MCF 10A (cell line): ENCODE results near the gene NELFCD. TPM values are rescaled to one million over a fixed set of nuclear protein-coding genes. Genes with fewer than 3 reads are reported as not detected.
A peak's percentile ranks its signal among the peaks of the same experiment; 100 is the strongest.

Experiments used
- BruUV-seq: library from RNA; stranded (reverse); fragments of 400-500 nt; replicated peaks from 2 replicates; lab custom pipeline; 2021; lab: Mats Ljungman, UMichigan
- CTCF ChIA-PET: fragments of 300-600 bp; sonication (Branson Sonifier 250); formaldehyde crosslinking; extraction: SDS; loops from one replicate; lab custom pipeline; 2021; ENCODE audit warnings: antibody characterized with exemption, inconsistent platforms; lab: Yijun Ruan, JAX
- POLR2A ChIA-PET: fragments of 300-600, 350-650 bp; sonication (Branson Sonifier 250); formaldehyde crosslinking; extraction: SDS; loops from one replicate; lab custom pipeline; 2020; ENCODE audit warnings: antibody characterized with exemption, inconsistent platforms; lab: Yijun Ruan, JAX
- DNase-seq: peaks from one replicate; pipeline ENCODE4 v3.0.0-alpha.2; 2018; ENCODE audit not compliant: unreplicated experiment
- H3K27ac Mint-ChIP-seq: one replicate; pipeline ENCODE4 v1.8.0; 2022; ENCODE audit warnings: mild to moderate bottlenecking, low read depth, mixed read lengths; ENCODE audit not compliant: unreplicated experiment
- H3K27me3 Mint-ChIP-seq: one replicate; pipeline ENCODE4 v1.8.0; 2022; ENCODE audit warnings: mixed read lengths; ENCODE audit not compliant: insufficient read depth, unreplicated experiment
- H3K36me3 Mint-ChIP-seq: one replicate; pipeline ENCODE4 v1.8.0; 2022; ENCODE audit warnings: mild to moderate bottlenecking, moderate library complexity, mixed read lengths; ENCODE audit not compliant: insufficient read depth, unreplicated experiment
- H3K4me1 Mint-ChIP-seq: one replicate; pipeline ENCODE4 v1.8.0; 2022; ENCODE audit warnings: mixed read lengths; ENCODE audit not compliant: insufficient read depth, unreplicated experiment
- H3K4me3 Mint-ChIP-seq: one replicate; pipeline ENCODE4 v1.8.0; 2022; ENCODE audit warnings: mild to moderate bottlenecking, moderate library complexity, mixed read lengths; ENCODE audit not compliant: unreplicated experiment
- H3K9me3 Mint-ChIP-seq: one replicate; pipeline ENCODE4 v1.8.0; 2022; ENCODE audit warnings: mixed read lengths; ENCODE audit not compliant: unreplicated experiment
- CTCF ChIP-seq: fragments of 200-600 bp; IDR thresholded peaks from one replicate; pipeline ENCODE4 v1.8.0; 2022; ENCODE audit warnings: antibody characterized with exemption, mild to moderate bottlenecking; ENCODE audit not compliant: unreplicated experiment
- intact Hi-C: fragments of 100-400 bp; cut with micrococcal nuclease; formaldehyde crosslinking; loops from 2 replicates; pipeline ENCODE4 v1.14.1; 2022
- total RNA-seq: library from RNA; stranded (reverse); gene quantifications from 2 replicates; pipeline ENCODE4 v1.2.3, GENCODE V29; 2022

Gene NELFCD
- total RNA-seq, 1 experiment from 2014 or later: 79.8 TPM

GRCh38 chr20:59007665-59008511 lies 26.8 kb downstream of the NELFCD start:
- POLR2A ChIA-PET: interaction anchor here (0.5 to 1.7 kb wide), 8 partner anchors 13 to 1297 kb away, joined by 3 to 5 read pairs (median 4); no protein-coding TSS in a partner anchor
- CTCF ChIA-PET: interaction anchor here (1.2 kb wide), 1 partner anchor 9 kb away, joined by 3 read pairs; no protein-coding TSS in a partner anchor
- Mint-ChIP-seq H3K27ac (no peak overlapping the region), H3K4me3 (peak overlapping the region; percentile 77), H3K4me1 (peaks cover 41% of the 10 kb centered on the region), H3K9me3 (no peaks in the 10 kb centered on the region), H3K36me3 (peaks cover 16% of the 10 kb centered on the region), H3K27me3 (no peaks in the 10 kb centered on the region)
- no peak for TF ChIP-seq CTCF
- intact Hi-C loops: no loop called here
- BruUV-seq: no TSS peak
- DNase-seq: no peak

GRCh38 chr20:59008715-59009336 lies 27.8 kb downstream of the NELFCD start:
- ChIA-PET CTCF (interaction anchor here (1.2 to 1.3 kb wide), 2 partner anchors 8 to 139 kb away, joined by 3 to 6 read pairs; no protein-coding TSS in a partner anchor), POLR2A (interaction anchor here (0.5 to 3.0 kb wide), 11 partner anchors 10 to 1298 kb away, joined by 3 to 19 read pairs (median 4); partner anchors contain the start of gene ATP5F1E)
- Mint-ChIP-seq H3K27me3 (no peaks in the 10 kb centered on the region), H3K4me3 (no peak overlapping the region), H3K4me1 (peaks cover 32% of the 10 kb centered on the region), H3K9me3 (no peaks in the 10 kb centered on the region), H3K27ac (no peak overlapping the region), H3K36me3 (peaks cover 6% of the 10 kb centered on the region)
- no peak for TF ChIP-seq CTCF
- DNase-seq: no peak
- no TSS peak for BruUV-seq
- intact Hi-C loops: no loop called here

- Mint-ChIP-seq H3K27ac (peak overlapping the region; percentile 58), H3K36me3 (no peaks in the 10 kb centered on the region), H3K4me1 (peaks cover 27% of the 10 kb centered on the region), H3K4me3 (no peak overlapping the region), H3K27me3 (no peaks in the 10 kb centered on the region), H3K9me3 (no peaks in the 10 kb centered on the region)
- CTCF ChIA-PET: interaction anchor here (0.8 to 1.4 kb wide), 7 partner anchors 9 to 150 kb away, joined by 3 to 6 read pairs (median 3); partner anchors contain the start of genes ATP5F1E and TUBB1
- intact Hi-C loops: no loop called here
- DNase-seq: peak; percentile 88
- no peak for TF ChIP-seq CTCF
- BruUV-seq: no TSS peak
- POLR2A ChIA-PET: interaction anchor here (1.2 to 3.0 kb wide), 9 partner anchors 10 to 826 kb away, joined by 3 to 23 read pairs (median 6); partner anchors contain the start of genes ATP5F1E and TUBB1
Measured at GRCh38 chr20:59010321-59010994, 29.4 kb downstream of the NELFCD start.
